Measurements from ENCODE around the gene TTC23L.

DNA sequence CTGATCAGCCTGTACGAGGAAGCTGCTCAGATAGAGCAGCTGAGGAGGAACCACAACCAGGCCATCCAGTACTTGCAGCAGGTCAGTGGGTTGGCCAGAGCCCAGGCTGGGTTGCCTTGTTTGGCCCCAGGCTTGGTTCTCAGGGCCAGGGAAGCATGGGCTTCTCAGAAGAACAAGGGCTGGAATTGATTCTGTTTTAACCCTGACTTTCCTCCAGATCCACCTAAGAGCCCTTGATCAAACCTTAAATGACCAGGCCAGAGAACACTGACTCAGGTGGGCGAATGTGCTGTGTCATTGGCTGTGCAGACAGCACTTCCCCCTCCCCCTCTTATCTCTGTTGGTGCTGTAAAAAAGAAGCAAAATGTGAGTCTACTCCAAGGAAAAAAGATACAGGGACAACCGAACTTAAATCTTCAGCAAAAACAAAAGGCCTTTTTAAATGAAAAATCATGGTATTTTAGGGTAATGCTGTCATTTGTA lies 28.1 kb downstream of the TTC23L start:
- TF ChIP-seq CTCF (IDR thresholded peaks at IDR 0.05) (no peak), POLR2A (IDR thresholded peaks at IDR 0.05) (no peak)
